Measurements from ENCODE around the gene EIF2B4.
"Not testable (repeated sequence)": the region's sequence is repeated elsewhere in the genome, so short reads cannot be mapped to it uniquely, and the experiment has no call there.

EIF2B4 gene

DNA sequence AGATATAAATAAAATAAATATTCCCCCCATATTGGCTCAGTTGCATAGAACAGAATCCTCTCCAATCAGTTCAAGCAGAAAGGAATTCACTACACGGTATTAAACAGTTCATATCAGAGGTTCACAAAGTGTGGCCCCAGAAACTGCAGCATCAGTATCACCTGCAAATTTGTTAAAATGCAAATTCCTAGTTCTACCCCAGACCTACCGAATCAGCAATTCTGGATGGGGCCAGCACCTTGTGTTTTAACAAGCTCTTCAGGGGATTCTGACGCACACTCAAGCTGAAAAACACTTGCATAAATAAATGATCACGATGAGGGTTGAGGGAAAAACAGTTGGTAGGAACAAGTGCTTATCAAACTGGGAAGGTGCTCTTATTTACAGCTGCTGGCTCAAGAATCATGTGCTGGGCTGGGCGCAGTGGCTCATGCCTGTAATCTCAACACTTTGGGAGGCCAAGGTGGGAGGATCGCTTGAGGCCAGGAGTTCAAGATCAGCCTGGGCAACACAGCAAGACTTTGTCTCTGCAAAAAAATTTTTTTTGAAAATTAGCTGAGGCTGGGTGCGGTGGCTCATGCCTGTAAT lies 19.9 kb downstream of the EIF2B4 start:
- DNase-seq (ENCODE audit: low read depth in 2 of 2, low spot score in 1 of 2), result no peak

DNA sequence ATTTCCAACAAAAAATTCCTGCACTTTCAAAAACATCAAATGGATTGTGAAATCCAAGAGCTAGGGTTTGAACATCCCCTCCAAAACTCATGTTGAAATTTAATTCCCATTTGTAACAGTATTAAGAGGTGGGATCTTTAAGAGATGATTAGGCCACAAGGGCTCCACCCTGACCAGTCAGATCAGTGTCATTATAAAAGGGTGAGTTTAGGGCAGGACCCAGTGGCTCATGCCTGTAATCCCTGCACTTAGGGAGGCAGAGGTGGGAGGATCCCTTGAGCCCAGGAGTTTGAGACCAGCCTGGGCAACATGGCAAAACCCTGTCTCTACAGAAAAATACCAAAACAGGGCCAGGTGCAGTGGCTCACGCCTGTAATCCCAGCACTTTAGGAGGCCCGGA lies 22.5 kb downstream of the EIF2B4 start:
- no peak for DNase-seq (ENCODE audit: low read depth in 2 of 2, low spot score in 1 of 2)

DNA sequence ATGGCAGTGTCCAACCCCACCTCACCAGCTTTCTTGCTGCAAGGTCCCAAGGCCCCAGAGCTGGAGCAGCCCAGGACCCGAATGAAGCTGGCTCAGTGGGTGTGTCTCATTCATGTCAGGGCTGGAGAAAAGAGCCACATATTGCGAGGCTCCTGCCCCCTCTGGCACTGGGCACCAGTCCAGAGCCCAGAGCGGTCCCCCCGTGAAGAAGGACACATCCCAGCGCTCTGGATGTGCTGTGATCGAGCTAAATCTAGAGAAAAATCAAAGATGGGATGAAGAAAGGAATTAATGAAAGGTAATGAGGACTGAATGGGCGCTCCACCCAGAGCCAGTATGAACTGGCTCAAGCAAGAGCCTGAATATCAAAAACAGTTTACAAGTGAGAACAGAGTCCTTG lies 34.0 kb downstream of the EIF2B4 start:
- DNase-seq (ENCODE audit: low read depth in 2 of 2, low spot score in 1 of 2), result no peak

DNA sequence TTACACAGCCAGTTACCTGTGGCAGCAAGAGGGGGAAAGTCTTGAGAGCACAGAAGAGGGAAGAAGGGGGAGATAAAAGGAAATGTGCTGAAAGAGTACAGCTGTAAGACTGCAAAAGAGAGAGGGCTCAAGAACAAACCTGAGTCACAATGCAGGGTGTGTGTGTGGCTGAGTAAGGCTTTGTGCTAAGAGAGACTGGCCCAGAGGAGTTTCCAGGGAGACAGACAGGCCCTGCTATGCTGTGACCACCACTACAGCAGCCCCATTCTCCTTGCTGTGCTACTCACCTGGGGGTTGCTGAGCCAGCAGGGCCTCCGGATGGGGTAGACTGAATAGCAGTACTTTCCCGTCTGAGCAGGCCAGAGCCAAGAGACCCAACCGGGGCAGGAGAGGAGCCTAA lies 34.8 kb downstream of the EIF2B4 start:
- DNase-seq (ENCODE audit: low read depth in 2 of 2, low spot score in 1 of 2), result no peak

DNA sequence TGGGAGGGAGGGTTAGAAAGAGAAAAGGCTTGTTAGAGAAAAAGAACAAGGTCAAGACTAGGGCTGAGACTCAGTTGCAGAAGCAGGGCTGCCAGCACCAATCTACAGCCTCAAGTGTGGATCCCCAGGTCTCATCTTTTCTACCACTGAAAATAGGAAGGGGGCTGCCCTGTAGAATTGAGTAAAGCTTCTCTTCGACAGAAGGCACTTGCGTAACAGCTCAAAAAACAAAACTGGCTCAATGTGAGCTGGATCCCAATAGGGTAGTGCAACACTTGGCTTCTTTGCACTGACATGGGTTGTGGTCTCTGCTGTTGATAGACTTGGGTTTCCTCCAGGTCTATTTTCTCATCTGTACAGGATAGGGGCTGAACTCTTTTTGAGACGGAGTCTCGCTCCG lies 45.4 kb downstream of the EIF2B4 start:
- no peak for DNase-seq (ENCODE audit: low read depth in 2 of 2, low spot score in 1 of 2)

DNA sequence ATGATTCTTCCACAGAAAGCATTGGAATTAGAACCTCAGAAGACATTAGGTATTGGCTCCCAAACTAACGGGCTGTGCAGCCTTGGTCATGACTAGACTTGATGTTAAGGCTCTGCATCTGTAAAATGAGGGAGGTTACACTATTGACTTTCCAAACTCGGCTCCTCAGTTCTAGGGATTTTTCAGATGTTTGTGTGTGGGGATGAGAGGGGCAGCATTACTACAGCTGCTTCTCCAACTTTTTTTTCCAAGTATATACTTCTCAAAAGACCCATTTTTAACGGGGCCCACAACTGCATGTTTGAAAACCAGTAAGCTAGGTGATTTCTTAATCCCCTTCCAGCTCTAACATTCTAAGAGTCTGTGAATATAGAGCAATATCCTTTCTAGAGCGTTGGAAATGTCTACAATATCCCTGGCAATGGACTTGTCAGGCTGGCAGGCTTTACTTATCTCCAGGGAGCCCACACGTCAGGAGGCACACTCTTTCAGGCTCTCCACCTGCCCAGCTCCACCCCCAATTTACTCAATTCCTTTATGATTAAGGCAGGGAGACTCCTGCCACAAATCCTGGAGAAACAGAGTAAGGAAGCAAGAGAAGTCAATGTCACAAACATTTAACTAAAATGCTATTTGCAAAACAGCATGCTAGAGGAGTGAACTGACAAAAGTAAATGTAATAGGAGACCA lies 46.4 kb downstream of the EIF2B4 start:
- no peak for DNase-seq (ENCODE audit: low read depth in 2 of 2, low spot score in 1 of 2)

DNA sequence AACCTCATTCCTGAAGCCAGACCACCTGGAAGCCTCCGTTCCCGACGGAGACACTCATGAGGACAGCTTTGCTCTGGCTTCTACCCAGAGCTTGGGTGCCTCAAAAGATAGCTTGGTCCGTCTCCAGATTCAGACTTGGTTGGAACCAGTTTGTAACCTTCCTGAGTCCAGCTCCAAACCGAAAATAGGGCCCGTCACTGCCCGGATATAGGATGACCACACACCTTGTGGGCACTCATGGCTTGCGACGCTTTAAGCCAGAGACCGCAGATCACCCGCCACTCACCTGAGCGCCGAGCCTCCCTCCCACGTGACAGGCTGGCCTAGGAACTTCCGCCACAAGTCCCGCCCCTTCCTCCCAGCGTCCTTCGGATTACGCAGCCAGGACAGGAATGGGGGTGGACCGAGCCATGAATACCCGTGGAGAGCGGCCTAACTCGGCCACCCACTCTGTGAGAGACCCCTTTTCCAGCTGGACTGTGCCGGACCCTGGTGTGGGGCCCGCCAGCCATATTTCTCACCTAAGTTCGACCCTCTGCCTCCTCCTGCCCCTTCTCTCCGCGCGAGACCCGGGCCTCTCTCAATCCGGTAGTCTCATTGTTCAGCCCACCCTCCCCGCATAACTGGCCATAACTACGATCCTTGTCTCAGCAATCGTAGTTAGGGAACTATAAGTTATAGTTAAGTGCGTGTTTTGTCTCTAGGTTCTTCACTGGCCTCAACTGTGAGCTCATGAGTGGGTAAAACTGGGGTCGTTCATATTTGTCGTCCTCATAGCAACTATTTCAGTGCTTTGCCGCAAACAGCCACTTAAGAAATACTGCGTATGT lies 47.2 kb downstream of the EIF2B4 start, which contains the start of gene MPV17:
TSS of gene MPV17 (minus strand) at position 332 of the 830 bp plus-strand sequence. CDS start 580 bp downstream, outside the sequence.
- peak; percentile 75 to 76 for DNase-seq (ENCODE audit: low read depth in 2 of 2, low spot score in 1 of 2)

DNA sequence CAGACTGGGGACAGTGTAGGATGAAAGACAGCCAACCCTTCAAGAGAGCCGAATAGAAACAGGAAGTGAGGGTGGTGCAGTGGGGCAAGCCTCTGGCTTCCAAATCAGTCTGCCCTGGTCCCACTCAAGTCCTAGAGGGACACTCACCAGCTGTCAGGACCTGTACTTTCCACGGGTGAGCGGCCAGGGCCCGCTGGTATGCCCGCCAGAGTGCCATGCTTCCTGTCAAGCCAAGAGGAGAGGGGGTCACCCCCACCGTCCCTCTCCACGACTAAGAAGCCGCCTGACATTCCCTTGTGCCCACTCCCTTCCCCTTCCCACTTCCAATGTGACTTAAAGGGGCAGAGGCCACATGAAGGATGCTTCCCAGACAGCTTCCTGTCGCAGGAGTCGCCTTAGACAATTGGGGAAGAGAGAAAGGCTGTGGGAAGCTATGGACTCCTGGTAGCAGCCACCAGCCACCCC lies 47.8 kb downstream of the EIF2B4 start:
- DNase-seq (ENCODE audit: low read depth in 2 of 2, low spot score in 1 of 2), result no peak

DNA sequence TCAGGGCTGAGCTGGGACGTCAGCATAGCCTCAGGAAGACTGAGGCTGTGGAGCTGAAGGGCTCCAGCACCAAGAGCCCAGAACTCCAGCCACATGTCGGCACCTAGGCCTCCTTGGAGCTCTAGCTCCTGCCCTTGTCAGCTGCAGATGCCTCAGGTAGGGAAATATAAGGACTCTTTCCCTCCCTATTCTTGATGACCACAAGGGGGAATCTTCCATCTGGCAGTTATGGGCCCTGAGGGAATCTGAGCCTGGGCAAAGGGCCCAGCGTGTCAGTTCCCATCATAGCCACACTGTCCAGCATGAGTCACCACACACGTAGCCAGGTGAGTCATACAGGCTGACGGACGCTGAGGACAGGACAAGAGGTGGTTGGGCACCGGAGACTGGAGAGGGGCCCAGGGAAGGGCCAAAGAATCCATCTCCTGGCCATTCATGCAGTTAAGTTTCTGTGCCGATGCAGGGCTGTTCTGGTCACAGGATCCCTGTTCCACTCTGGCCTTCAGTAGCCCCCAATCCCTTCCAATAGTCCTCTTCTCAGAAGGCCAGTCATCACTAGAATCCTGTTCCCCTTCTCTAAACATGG lies 49.1 kb downstream of the EIF2B4 start:
- DNase-seq (ENCODE audit: low read depth in 2 of 2, low spot score in 1 of 2), result no peak

DNA sequence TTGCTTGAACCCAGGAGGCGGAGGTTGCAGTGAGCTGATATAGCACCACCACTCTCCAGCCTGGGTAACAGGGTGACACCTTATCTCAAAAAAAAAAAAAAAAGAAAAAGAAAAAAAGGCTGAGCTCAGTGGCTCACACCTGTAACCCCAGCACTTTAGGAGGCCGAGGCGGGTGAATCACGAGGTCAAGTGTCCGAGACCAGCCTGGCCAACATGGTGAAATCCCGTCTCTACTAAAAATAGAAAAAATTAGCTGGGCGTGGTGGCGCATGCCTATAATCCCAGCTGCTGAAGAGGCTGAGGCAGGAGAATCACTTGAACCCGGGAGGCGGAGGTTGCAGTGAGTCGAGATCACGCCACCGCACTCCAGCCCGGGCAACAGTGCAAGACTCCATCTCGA lies 50.3 kb downstream of the EIF2B4 start:
- not testable (repeated sequence) for DNase-seq (ENCODE audit: low read depth in 2 of 2, low spot score in 1 of 2)

DNA sequence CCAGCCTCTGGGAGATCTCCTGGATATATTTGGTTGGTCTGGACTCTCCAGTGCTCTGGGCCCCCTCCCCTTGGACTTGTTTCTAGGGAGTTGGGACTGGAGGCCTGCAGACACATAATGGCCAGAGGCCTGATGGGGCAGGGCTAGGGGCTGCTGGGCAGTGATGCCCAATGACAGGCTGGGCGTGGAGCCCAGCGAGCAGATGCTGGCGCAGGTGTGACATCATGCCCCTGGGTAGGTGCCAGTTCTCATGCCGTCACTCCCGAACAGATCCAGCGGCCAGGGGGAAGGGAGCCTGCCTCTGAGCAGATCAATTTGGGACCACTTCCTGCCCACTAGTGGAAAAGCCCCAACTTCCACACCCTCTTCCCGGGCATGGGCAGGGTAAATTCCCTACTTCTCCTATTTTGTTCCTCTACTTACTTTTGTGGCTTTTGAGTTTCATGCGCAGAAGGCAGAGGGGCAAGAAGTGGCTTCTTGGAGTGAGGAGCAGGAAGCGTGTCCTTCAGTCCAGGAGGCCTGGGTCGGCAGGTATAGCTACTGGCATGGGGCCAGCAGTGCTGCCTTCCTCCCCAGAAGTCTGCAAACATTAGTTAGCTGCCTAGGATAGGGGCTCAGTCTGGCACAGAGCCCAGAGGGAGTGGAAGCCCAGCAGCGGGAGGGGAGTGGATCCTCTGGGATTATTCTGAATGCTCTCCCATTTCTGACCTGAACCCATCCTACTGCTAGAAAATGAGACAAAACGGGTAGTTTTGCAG lies 53.3 kb downstream of the EIF2B4 start:
- DNase-seq (ENCODE audit: low read depth in 2 of 2, low spot score in 1 of 2), result no peak

DNA sequence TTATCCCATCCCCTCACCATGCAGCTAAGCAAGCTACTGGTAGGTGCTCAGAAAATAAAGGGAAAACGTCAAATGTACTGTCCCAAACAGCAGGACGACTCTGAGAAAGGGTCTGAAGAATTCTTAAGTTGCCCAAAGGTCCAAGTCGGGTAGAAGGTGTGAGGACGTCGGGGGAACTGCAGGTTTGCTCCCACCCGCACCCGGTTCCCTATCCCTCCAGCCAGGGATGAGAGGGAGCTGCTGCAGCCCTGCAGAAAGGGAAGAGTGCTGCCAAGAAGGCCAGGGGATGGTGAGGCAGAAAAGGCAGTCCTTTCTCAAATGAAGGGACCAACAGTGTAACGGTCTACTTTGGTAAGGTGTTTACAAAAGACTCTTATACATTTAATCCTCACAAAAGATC lies 55.0 kb downstream of the EIF2B4 start:
- no peak for DNase-seq (ENCODE audit: low read depth in 2 of 2, low spot score in 1 of 2)

DNA sequence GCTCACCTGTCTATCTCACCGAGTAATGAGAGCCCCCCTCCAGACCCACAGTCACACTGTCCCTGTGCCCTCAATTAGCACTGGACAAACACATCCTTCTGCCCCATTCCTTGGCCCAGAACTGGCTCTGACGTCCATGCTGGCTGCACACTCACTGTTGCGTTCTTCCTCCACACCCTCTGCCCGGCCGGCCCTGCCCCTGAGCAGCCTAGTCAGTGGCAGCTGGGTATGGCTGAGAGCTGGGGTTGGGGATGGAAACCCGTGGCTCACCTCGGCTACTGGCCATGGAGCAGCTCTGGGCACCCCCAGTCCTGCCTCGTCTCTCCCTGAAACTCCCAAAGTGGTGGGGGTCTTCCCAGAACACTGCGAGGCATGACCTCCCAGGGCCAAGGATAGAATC lies 55.4 kb downstream of the EIF2B4 start:
- DNase-seq (ENCODE audit: low read depth in 2 of 2, low spot score in 1 of 2), result no peak
